Kidney capillary endothelial cell (primary cell): ENCODE data around the gene SPAG9.

Experiments
- DNase-seq: peaks from one replicate; pipeline ENCODE4 v3.0.0-alpha.2; 2018; ENCODE audit warnings: low spot score

Gene SPAG9

GRCh38 chr17:50938821-50939541 lies 181.7 kb downstream of the SPAG9 start:
- no peak for DNase-seq

DNA sequence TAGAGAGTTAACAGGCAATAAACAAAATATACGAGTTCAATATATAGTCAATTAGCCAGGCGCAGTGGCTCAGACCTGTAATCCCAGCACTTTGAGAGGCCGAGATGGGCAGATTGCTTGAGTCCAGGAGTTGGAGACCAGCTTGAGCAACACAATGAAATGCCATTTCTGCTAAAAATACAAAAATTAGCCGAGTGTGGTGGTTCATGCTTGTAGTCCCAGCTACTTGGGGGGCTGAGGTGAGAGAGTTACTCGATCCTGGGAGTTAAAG lies 184.7 kb downstream of the SPAG9 start:
- DNase-seq, result no peak

GRCh38 chr17:50935221-50935995 lies 185.3 kb downstream of the SPAG9 start:
- DNase-seq, result no peak

DNA sequence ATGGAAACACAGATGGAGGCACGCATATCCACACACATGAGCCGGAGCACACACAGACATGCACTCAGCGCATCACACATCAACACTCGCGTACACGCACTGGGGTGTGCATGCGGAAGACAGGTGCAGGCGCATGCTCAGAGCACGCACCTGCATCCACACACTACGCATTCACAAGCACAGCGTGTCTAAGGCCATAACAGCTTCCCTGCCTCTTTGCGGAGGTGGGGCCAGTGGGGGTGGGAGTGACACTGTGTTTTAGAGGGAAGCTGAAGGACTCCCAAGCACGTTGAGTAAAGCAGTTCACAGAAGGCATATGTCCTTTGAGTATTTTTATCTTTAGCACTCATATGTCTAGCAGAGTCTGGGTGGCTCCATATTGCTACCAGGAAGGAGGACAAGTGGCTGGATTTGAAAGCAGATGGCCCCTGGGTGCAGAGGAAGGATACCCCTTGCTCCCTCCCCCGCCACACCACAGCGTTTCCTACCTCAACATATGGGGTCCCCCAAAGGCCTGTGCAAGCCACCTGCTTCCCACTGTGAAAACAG lies 185.9 kb downstream of the SPAG9 start:
- no peak for DNase-seq

GRCh38 chr17:50934161-50934560 lies 186.5 kb downstream of the SPAG9 start:
- no peak for DNase-seq

- peak; percentile 51 for DNase-seq
These were observed 189.3 kb downstream of the SPAG9 start for GRCh38 chr17:50931144-50931908.

- DNase-seq, result no peak
These were observed 192.0 kb downstream of the SPAG9 start for GRCh38 chr17:50928646-50929045.

DNA sequence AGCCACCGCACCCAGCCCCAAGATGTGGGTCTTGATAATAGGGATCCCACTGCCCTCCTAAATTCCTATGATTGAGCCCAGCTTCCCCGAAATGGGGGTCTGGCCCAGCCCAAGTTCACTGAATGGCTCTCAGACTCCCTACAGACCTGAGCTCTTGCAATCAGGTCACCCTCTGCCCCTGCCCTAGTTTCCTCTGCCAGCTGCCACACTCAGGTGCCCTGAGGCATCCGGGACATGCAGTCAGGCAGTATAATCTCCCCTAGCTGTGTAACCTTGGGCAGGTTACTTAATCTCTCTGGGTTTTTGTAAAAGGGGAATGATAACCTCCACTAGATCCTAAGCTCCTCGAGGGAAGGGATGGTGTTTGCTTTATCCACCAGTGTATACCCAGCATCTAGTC lies 193.4 kb downstream of the SPAG9 start:
- DNase-seq, result no peak

- no peak for DNase-seq
These were observed 194.1 kb downstream of the SPAG9 start for GRCh38 chr17:50926523-50926922.

- DNase-seq, result no peak
These were observed 195.3 kb downstream of the SPAG9 start for GRCh38 chr17:50925296-50925891.

- no peak for DNase-seq
These were observed 195.9 kb downstream of the SPAG9 start for GRCh38 chr17:50924800-50925199.

DNA sequence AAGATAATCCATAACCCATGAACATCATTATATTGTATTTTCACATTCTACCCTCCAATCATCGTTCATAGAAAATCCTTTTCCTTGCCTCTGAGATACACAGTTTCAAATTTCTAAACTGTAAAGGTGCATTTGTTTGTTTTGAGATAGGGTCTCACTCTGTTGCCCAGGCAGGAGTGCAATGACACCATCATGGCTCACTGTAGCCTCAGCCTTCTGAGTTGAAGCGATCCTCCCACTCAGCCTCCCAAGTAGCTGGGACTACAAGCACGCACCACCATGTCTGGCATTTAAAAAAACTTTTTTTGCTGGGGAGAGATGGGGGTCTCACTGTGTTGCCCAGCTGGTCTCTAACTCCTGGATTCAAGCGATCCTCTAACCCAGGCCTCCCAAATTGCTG lies 196.4 kb downstream of the SPAG9 start:
- DNase-seq, result no peak

DNA sequence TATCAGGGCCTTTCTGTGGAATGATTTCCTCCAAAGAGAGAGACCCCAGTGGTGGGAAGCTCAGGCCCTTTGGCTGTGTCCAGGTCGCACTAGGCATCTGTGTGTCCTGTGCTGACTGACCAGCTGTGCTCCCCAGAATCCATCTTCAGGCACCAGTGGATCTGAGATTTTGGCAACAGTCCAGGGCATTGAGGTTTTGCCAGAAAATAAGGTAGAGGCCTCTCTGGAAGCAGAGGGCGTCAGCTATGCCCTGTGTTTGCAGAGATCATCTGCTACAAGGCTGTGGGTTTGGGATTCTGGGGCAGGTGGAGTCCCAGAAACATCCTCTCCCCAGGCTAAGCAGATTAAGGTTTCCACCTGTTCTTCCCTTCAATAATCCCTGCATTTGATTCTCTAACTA lies 197.1 kb downstream of the SPAG9 start:
- DNase-seq, result no peak

DNA sequence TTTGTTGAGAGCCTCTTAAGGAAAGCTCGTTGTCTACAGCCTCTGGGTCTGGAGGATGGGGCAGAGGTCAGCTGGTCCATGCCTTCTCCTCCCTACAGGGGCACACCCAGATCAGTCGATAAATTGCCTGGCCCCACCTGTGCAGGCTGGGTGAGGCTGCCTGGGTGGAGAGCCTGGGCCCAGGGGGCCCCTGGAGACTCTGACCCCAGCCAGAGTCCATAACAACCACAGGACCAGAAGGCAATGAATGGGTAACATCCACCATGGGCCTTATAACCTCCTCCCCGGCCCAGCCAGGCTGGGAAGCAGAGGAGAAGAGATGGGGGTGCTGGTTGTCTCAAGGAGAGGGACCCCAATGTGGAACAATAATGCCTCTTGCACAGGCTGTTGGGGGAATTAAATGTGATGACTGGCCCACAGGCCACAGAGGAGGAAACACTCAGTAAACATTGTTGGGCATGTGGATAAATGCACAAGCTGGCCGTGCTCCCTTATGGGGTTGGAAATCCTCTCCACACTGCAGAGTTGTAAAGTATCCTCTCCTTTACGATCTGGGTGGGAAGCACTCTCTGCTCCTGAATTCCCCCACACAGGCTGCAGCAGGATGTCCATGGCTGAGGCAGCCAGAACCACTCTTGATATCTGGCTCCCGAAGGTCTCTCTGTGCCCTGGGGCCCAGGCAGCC lies 197.8 kb downstream of the SPAG9 start:
- no peak for DNase-seq

DNA sequence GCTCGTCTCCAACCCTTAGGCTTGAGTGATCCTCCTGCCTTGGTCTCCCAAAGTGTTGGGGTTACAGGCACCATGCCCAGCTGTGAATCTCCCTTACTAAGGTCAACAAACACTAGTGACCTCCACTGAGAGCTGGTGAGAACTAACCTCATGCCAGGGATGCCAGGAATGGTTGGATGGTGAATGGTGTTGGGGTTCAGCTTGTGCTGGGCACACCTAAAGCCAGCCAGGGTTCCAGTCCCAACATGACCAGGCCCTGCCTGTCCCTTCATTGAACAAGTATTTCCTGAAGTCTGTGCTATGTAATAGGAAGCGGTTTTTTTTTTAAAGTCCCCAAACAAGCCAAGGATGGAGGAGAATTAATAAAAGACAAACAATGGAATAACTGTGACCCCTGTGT lies 198.6 kb downstream of the SPAG9 start:
- DNase-seq, result no peak

DNA sequence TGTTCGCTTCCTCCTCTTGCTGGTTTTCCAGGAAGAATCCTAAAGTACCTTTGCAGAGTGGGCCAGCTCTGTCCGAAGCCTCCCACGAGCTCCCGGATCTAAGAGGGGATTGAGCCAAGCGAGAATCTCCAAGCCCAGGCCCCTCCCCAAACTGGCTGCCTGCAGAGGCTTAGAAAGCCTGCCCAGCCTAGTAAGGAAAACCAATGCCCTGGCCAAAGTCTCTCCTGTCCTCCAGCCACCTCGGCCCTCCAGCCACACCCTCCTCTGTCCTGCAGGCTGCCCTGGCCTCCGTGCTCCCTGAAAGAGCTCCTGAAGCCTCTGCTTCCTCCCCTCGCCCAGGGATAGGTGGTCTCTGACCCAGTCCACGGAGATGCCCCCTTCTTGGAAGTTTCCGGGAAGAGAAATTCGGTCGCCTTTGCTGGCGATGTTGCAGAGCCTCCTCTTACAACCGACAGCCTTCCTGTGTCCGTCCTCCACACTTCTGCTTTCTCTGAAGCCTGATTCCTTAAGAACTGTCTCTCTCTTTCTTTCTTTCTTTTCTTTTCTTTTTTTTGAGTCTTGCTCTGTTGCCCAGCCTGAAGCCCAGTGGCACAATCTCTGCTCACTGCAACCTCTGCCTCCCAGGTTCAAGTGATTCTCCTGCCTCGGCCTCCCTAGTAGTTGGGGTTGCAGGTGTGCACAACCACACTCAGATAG lies 199.6 kb downstream of the SPAG9 start:
- DNase-seq, result no peak

DNA sequence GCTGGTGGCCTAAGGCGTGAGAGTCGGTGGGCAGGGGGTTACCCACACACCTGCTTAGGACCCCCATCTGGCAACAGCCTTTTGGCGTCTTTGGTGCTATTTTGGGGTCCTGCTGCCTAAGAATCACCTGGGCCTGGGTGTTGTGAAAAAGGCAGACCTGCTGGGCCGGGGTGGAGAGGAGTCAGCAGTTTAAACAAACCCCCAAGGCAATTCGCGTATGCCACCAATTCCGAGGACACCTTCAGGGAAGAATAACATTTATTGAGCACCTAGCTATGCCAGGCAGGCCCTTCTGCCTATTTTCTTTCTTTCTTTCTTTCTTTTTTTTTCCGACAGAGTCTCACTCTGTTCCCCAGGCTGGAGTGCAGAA lies 200.6 kb downstream of the SPAG9 start:
- no peak for DNase-seq

GRCh38 chr17:50919321-50920040 lies 201.2 kb downstream of the SPAG9 start:
- DNase-seq, result peak; percentile 81

GRCh38 chr17:50918933-50919296 lies 201.8 kb downstream of the SPAG9 start:
- DNase-seq, result no peak

DNA sequence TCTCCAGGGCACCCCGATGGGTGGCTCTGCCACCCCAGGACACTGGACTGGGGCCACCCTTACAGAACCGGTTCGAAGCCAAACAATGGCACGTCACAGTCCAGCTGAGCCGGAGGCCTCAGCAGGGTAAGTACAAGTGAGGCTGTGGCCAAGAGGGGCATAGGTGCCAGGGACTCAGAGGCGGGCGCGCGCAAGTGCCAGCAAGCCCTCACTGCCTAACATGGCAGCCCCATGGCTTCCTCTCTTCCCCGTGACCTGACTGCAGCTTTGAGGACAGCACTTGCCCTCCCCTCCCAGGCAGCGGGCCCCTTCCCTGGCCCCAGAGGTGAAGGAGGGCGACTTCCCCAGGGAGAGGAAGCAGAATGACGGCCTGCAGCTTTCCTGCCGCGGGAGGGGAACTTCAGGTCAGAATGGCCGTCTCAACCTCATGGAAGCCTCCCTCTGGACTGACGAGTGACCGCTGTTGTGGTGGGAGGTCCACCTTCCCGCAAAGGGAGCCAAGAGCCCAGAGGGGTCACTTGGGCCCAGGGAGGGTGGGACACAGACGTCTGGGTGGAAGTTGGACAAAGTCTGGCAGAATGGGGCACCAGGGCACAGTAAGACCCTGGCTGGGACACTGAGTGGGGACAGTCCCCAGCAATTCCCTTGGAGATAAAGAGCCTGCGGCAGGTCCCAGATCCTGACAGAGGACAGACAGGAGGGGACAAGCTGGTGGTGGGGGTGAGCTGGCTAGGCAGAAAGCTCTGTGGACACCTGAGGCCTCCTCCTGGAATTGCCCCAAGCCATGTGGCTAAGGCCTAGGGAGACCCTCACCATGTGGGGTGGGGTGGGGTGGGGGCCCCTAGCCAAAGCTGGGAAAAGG lies 202.4 kb downstream of the SPAG9 start:
- no peak for DNase-seq
